GM19193 (cell line): Measurements from ENCODE around the gene TMEM140.

Experiments used
- POLR2A ChIP-seq: IDR thresholded peaks from 4 replicates; pipeline ENCODE4 v1.6.1; 2011; ENCODE audit not compliant: insufficient read depth, insufficient read length; ENCODE audit errors: extremely low read depth

Gene TMEM140

GRCh38 chr7:135211179-135211945 is 63.5 kb downstream of the TMEM140 start, which contains the start of gene WDR91:
Gene WDR91 (minus strand): TSS chr7:135211526. CDS start chr7:135211502, 24 bp downstream.
- TF ChIP-seq POLR2A, result peak; percentile 91

DNA sequence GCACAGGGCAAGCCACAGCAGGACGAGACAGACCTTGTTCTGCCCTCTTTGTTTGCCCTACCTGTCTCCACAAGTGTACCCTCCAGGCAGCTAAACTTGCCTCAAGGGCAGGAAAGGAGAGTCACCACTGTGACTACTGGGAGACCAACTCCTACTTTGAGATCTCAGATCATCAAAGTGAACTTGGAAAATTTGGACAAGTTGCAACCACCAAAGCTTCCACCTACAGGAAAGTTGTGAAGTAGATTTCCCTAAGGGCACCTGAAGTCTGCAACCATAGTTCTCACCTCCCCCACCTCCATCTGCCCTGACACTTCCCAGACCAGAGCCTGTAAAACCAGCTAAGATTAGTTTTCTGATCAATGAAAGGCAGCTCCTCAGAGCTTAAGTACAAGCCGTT is 66.0 kb downstream of the TMEM140 start:
- TF ChIP-seq POLR2A, result no peak

DNA sequence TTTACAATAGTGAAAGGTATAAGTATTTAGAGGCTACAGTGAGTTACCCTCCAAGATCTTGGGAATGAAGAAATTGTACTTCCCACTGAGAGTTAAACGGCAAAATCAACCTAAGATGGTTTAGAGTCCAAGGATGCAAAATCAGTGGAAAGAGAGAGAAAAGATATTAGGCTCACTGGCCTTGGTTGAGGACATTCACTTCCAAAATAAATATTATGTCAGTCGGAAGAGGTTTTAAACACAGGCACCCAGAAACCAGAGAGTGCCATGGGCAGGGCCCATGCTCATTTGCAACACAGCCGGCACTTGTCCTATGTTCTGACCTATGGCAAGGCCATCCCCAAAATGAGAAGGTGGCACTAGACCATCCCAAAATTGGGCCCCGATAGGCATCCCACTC is 67.3 kb downstream of the TMEM140 start:
- TF ChIP-seq POLR2A, result no peak

DNA sequence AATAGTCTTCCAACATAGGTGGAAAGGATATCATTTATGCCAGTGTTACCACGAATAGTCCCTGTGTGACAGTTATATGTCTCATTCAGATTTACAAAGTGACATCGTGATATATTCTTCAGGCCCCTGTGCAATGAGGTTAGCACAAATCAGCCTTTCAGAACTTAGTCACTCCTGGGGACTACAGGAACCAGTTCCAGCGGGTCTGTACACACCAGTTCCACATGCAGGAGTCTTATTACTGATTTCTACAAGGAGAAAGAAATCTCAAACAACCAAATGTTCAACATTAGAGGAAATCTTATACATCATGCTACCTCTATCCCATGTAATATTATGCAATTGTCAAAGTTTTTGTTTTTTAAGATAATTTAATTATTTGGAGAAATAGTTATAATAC is 67.8 kb downstream of the TMEM140 start:
- no peak for TF ChIP-seq POLR2A
